HG02588 (cell line): ENCODE results near the gene LGALS9.

Experiments used
- ATAC-seq: cut with Tn5 transposase; IDR thresholded peaks from one replicate; pipeline ENCODE4 v1.9.1; 2021; ENCODE audit warnings: mild to moderate bottlenecking, moderate library complexity; ENCODE audit not compliant: unreplicated experiment

The LGALS9 gene

GRCh38 chr17:27630607-27631410 lies at the start of gene LGALS9:
LGALS9 (plus strand) TSS chr17:27631188; CDS start chr17:27631266, 78 bp downstream.
- ATAC-seq, result peak; percentile 46

- ATAC-seq, result no peak
These were observed 48.3 kb upstream of the LGALS9 start for GRCh38 chr17:27582696-27583095.

- ATAC-seq, result no peak
These were observed 45.8 kb upstream of the LGALS9 start for GRCh38 chr17:27585153-27585681.

GRCh38 chr17:27585792-27586191 lies 45.2 kb upstream of the LGALS9 start:
- no peak for ATAC-seq

- no peak for ATAC-seq
These were observed 44.7 kb upstream of the LGALS9 start for GRCh38 chr17:27586203-27586721.

GRCh38 chr17:27588354-27588753 lies 42.6 kb upstream of the LGALS9 start:
- no peak for ATAC-seq

GRCh38 chr17:27590864-27591263 lies 40.1 kb upstream of the LGALS9 start:
- ATAC-seq, result no peak

GRCh38 chr17:27591986-27592385 lies 39.0 kb upstream of the LGALS9 start:
- ATAC-seq, result no peak

- no peak for ATAC-seq
These were observed 37.6 kb upstream of the LGALS9 start for GRCh38 chr17:27593232-27593856.

- no peak for ATAC-seq
These were observed 37.1 kb upstream of the LGALS9 start for GRCh38 chr17:27593857-27594255.

GRCh38 chr17:27595208-27595607 lies 35.8 kb upstream of the LGALS9 start:
- ATAC-seq, result no peak

GRCh38 chr17:27596096-27596495 lies 34.9 kb upstream of the LGALS9 start:
- no peak for ATAC-seq

- ATAC-seq, result no peak
These were observed 34.3 kb upstream of the LGALS9 start for GRCh38 chr17:27596566-27597187.

- ATAC-seq, result no peak
These were observed 33.8 kb upstream of the LGALS9 start for GRCh38 chr17:27597188-27597580.

GRCh38 chr17:27597783-27598320 lies 33.1 kb upstream of the LGALS9 start:
- ATAC-seq, result no peak

GRCh38 chr17:27598337-27599050 lies 32.5 kb upstream of the LGALS9 start:
- no peak for ATAC-seq

- ATAC-seq, result no peak
These were observed 30.5 kb upstream of the LGALS9 start for GRCh38 chr17:27600471-27600870.

- no peak for ATAC-seq
These were observed 29.7 kb upstream of the LGALS9 start for GRCh38 chr17:27601069-27601974.

GRCh38 chr17:27601975-27602302 lies 29.0 kb upstream of the LGALS9 start:
- no peak for ATAC-seq
